Astrocyte (in vitro differentiated cells and primary cell): Measurements from ENCODE around the gene BICDL2. TPM values are rescaled to one million over a fixed set of nuclear protein-coding genes. Genes with fewer than 3 reads are reported as not detected.

Source experiments
- DNase-seq: peaks from one replicate; pipeline ENCODE4 v3.0.0-alpha.2; 2010; ENCODE audit warnings: low read depth
- FAIRE-seq: peaks from 2 replicates; lab custom pipeline; 2011; peaks lifted over from hg19 to GRCh38; lab: Jason Lieb, UNC
- H2AFZ ChIP-seq: 2 replicates; pipeline ENCODE4 v1.6.0; 2012; ENCODE audit warnings: low read depth, low read length, inconsistent platforms
- H3K27ac ChIP-seq: 2 replicates; pipeline ENCODE4 v1.5.1; 2011; ENCODE audit warnings: low read depth, low read length, inconsistent platforms
- H3K27me3 ChIP-seq: 2 replicates; pipeline ENCODE4 v1.6.0; 2011; ENCODE audit warnings: low read length, inconsistent platforms; ENCODE audit not compliant: insufficient read depth
- H3K36me3 ChIP-seq: 2 replicates; pipeline ENCODE4 v1.5.1; 2011; ENCODE audit warnings: low read length, inconsistent platforms; ENCODE audit not compliant: insufficient read depth
- H3K4me1 ChIP-seq: 2 replicates; pipeline ENCODE4 v1.5.1; 2011; ENCODE audit warnings: low read length, inconsistent platforms; ENCODE audit not compliant: insufficient read depth
- H3K4me2 ChIP-seq: 2 replicates; pipeline ENCODE4 v1.6.0; 2012; ENCODE audit warnings: low read length, inconsistent platforms
- H3K4me3 ChIP-seq: 2 replicates; pipeline ENCODE4 v1.5.1; 2011; ENCODE audit warnings: low read depth, mild to moderate bottlenecking, low read length, inconsistent platforms; ENCODE audit not compliant: insufficient read depth
- H3K79me2 ChIP-seq: 2 replicates; pipeline ENCODE4 v1.6.0; 2012; ENCODE audit warnings: mild to moderate bottlenecking, low read length, inconsistent platforms; ENCODE audit not compliant: insufficient read depth
- H3K9ac ChIP-seq: 2 replicates; pipeline ENCODE4 v1.6.0; 2012; ENCODE audit warnings: mild to moderate bottlenecking, low read length, inconsistent platforms
- H3K9me3 ChIP-seq: 2 replicates; pipeline ENCODE4 v1.5.1; 2012; ENCODE audit warnings: low read depth, mild to moderate bottlenecking, low read length, inconsistent platforms; ENCODE audit not compliant: insufficient read depth
- H4K20me1 ChIP-seq: 2 replicates; pipeline ENCODE4 v1.6.0; 2012; ENCODE audit warnings: low read length, inconsistent platforms; ENCODE audit not compliant: insufficient read depth
- H3K27ac Mint-ChIP-seq: one replicate; pipeline ENCODE4 v1.8.0; 2021; ENCODE audit warnings: mild to moderate bottlenecking, mixed read lengths; ENCODE audit not compliant: unreplicated experiment
- H3K27me3 Mint-ChIP-seq: one replicate; pipeline ENCODE4 v1.8.0; 2021; ENCODE audit warnings: low read depth, mixed read lengths; ENCODE audit not compliant: unreplicated experiment
- H3K36me3 Mint-ChIP-seq: one replicate; pipeline ENCODE4 v1.8.0; 2021; ENCODE audit warnings: low read depth, mixed read lengths; ENCODE audit not compliant: unreplicated experiment
- H3K4me1 Mint-ChIP-seq: one replicate; pipeline ENCODE4 v1.8.0; 2021; ENCODE audit warnings: low read depth, mixed read lengths; ENCODE audit not compliant: unreplicated experiment
- H3K4me3 Mint-ChIP-seq: one replicate; pipeline ENCODE4 v1.8.0; 2021; ENCODE audit warnings: mild to moderate bottlenecking, moderate library complexity, mixed read lengths; ENCODE audit not compliant: unreplicated experiment
- H3K9me3 Mint-ChIP-seq: one replicate; pipeline ENCODE4 v1.8.0; 2021; ENCODE audit warnings: mild to moderate bottlenecking, mixed read lengths; ENCODE audit not compliant: unreplicated experiment
- EZH2 ChIP-seq: IDR thresholded peaks from 2 replicates; pipeline ENCODE4 v1.6.1; 2012; ENCODE audit warnings: mild to moderate bottlenecking, low read length, inconsistent platforms; ENCODE audit not compliant: insufficient read depth
- total RNA-seq: library from RNA; stranded (reverse); gene quantifications from 2 replicates; pipeline ENCODE4 v1.2.1, GENCODE V29; 2021
- TF ChIP-seq, protein P1 (sequence below): IDR thresholded peaks from 2 replicates; pipeline ENCODE4 v1.5.1; 2011; ENCODE audit warnings: low read depth, mild to moderate bottlenecking, inconsistent platforms, low read length, moderate library complexity; ENCODE audit not compliant: insufficient read depth

Gene BICDL2
- total RNA-seq, 1 donor from 2014 or later = 0.16 TPM

DNA sequence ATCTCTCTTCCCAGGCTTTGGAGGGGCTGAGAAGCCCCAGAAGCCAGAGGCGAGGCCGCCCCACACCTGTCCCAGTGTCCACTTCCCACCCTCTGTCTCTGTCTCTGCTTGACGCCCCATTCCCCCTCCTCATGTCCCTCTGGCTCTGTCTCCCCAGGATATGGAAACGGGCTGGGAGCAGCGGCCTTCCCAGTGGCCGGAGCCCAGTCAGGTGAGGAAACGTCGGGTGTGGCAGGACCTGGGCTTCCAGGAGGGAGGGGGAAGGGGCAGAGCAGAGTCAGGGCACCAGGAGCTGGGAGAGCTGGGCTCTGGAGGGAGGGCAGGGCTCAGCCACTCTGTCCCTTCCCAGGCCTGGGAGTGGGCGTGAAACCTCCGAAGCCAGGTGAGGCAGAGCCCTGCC, 45.9 kb downstream of the BICDL2 start:
- H3K4me2 ChIP-seq = no peak overlapping the region
- H3K9me3 ChIP-seq = no peaks in the 10 kb centered on the region
- peaks cover 6% of the 10 kb centered on the region for H3K27me3 ChIP-seq
- Mint-ChIP-seq H3K27ac (no peak overlapping the region), H3K9me3 (no peaks in the 10 kb centered on the region), H3K36me3 (no peaks in the 10 kb centered on the region), H3K4me1 (peaks cover 1% of the 10 kb centered on the region), H3K4me3 (no peak overlapping the region), H3K27me3 (peaks cover 22% of the 10 kb centered on the region)
- no peak overlapping the region for H3K9ac ChIP-seq
- TF ChIP-seq EZH2 = no peak
- TF ChIP-seq, protein P1, sequence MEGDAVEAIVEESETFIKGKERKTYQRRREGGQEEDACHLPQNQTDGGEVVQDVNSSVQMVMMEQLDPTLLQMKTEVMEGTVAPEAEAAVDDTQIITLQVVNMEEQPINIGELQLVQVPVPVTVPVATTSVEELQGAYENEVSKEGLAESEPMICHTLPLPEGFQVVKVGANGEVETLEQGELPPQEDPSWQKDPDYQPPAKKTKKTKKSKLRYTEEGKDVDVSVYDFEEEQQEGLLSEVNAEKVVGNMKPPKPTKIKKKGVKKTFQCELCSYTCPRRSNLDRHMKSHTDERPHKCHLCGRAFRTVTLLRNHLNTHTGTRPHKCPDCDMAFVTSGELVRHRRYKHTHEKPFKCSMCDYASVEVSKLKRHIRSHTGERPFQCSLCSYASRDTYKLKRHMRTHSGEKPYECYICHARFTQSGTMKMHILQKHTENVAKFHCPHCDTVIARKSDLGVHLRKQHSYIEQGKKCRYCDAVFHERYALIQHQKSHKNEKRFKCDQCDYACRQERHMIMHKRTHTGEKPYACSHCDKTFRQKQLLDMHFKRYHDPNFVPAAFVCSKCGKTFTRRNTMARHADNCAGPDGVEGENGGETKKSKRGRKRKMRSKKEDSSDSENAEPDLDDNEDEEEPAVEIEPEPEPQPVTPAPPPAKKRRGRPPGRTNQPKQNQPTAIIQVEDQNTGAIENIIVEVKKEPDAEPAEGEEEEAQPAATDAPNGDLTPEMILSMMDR = no peak
- H2AFZ ChIP-seq = no peak overlapping the region
- H3K27ac ChIP-seq = no peak overlapping the region
- no peaks in the 10 kb centered on the region for H3K4me1 ChIP-seq
- FAIRE-seq (no peak), DNase-seq (no peak)
- H4K20me1 ChIP-seq = no peaks in the 10 kb centered on the region
- H3K36me3 ChIP-seq = no peaks in the 10 kb centered on the region
- no peak overlapping the region for H3K4me3 ChIP-seq
- H3K79me2 ChIP-seq = no peaks in the 10 kb centered on the region

- no peak overlapping the region for H3K4me3 ChIP-seq
- H3K27me3 ChIP-seq = peaks cover 6% of the 10 kb centered on the region
- no peak overlapping the region for H3K27ac Mint-ChIP-seq
- H3K9me3 Mint-ChIP-seq = no peaks in the 10 kb centered on the region
- DNase-seq = no peak
- H3K4me2 ChIP-seq = no peak overlapping the region
- no peaks in the 10 kb centered on the region for H4K20me1 ChIP-seq
- H3K9me3 ChIP-seq = no peaks in the 10 kb centered on the region
- no peak overlapping the region for H3K9ac ChIP-seq
- H2AFZ ChIP-seq = no peak overlapping the region
- no peaks in the 10 kb centered on the region for H3K4me1 ChIP-seq
- H3K79me2 ChIP-seq = no peaks in the 10 kb centered on the region
- no peak overlapping the region for H3K27ac ChIP-seq
- no peaks in the 10 kb centered on the region for H3K36me3 Mint-ChIP-seq
- no peak for TF ChIP-seq EZH2
- TF ChIP-seq, protein P1 = no peak
- no peaks in the 10 kb centered on the region for H3K36me3 ChIP-seq
- peaks cover 22% of the 10 kb centered on the region for H3K27me3 Mint-ChIP-seq
- no peak for FAIRE-seq
- peaks cover 1% of the 10 kb centered on the region for H3K4me1 Mint-ChIP-seq
- H3K4me3 Mint-ChIP-seq = no peak overlapping the region
Measured at GRCh38 chr16:2988590-2989099, 48.1 kb downstream of the BICDL2 start.

- no peak overlapping the region for H3K4me2 ChIP-seq
- peaks cover 22% of the 10 kb centered on the region for H3K27me3 Mint-ChIP-seq
- FAIRE-seq (no peak), DNase-seq (no peak)
- H3K27me3 ChIP-seq = peaks cover 6% of the 10 kb centered on the region
- H3K79me2 ChIP-seq = no peaks in the 10 kb centered on the region
- H3K4me1 Mint-ChIP-seq = peaks cover 1% of the 10 kb centered on the region
- no peaks in the 10 kb centered on the region for H3K9me3 ChIP-seq
- H3K4me1 ChIP-seq = no peaks in the 10 kb centered on the region
- TF ChIP-seq, protein P1 = no peak
- no peaks in the 10 kb centered on the region for H3K36me3 ChIP-seq
- no peaks in the 10 kb centered on the region for H4K20me1 ChIP-seq
- no peak overlapping the region for H2AFZ ChIP-seq
- H3K9ac ChIP-seq = no peak overlapping the region
- H3K4me3 ChIP-seq = no peak overlapping the region
- no peaks in the 10 kb centered on the region for H3K36me3 Mint-ChIP-seq
- no peak overlapping the region for H3K4me3 Mint-ChIP-seq
- H3K27ac Mint-ChIP-seq = no peak overlapping the region
- no peak overlapping the region for H3K27ac ChIP-seq
- no peaks in the 10 kb centered on the region for H3K9me3 Mint-ChIP-seq
Measured at GRCh38 chr16:2987833-2988232, 48.9 kb downstream of the BICDL2 start.
